HG03066 (cell line): Measurements from ENCODE around the gene SIX4.

ENCODE experiments used
- ATAC-seq: cut with Tn5 transposase; IDR thresholded peaks from one replicate; pipeline ENCODE4 v1.9.1; 2021; ENCODE audit warnings: low read depth; ENCODE audit not compliant: unreplicated experiment

The SIX4 gene

DNA sequence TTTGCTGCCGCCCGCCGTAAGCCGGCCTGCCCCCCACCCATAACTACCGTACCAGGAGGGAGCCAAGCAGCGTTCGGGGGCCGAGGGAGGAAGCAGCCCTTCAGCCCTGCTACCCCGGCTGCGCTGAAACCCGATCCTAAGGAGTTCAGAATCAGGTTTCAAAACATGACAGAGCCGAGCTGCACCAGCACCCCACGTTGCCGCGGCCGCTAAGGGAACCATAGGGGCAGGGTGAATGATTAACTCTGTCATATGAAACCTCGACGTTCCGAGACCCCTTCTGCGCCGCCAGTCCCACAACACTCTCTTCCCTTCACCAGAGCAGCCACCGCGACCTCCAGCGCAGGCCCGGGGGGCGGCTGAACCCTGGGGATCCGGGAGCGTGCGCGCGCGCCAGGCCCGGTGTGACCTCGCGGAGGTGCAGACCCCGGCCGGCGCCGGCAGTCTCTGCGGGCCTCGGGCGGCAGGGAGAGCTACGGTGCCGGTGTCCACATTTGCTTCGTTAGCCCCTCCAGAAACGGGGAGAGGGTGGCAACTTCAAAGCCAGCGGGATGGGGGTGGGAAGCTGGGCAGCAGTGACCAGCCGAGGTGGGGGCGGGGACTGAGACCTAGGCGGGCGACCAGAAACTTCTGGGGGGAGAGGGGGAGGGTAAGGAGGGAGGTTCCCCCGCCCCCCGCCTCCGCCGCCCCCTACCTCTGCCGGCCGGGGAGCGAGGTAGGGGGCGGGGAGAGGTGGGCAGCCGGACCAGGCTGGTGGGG, 1.6 kb downstream of the SIX4 start:
- ATAC-seq, result no peak

GRCh38 chr14:60722107-60722356, 2.1 kb downstream of the SIX4 start:
- ATAC-seq, result no peak

- ATAC-seq, result no peak
Observed at GRCh38 chr14:60721326-60722106, 2.6 kb downstream of the SIX4 start.

GRCh38 chr14:60720962-60721325, 3.2 kb downstream of the SIX4 start:
- no peak for ATAC-seq

DNA sequence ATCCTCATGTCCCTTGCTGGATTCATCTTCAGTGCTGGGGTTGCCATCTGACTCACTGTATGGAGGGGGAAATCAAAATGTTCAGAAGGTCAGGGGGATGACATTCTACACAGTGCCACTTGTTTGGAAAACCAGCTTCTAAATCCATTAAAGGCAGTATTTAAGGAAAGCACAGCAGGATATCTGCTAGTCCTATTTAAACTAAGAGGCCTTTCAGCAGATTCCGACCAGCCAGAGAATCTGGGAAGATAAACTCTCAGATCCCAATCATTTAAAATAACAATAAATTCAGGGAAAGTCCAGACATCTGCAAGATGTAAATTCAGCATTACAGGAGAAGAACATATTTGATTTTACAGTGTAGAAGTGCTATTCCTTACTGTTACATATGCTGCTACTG, 3.8 kb downstream of the SIX4 start:
- no peak for ATAC-seq

DNA sequence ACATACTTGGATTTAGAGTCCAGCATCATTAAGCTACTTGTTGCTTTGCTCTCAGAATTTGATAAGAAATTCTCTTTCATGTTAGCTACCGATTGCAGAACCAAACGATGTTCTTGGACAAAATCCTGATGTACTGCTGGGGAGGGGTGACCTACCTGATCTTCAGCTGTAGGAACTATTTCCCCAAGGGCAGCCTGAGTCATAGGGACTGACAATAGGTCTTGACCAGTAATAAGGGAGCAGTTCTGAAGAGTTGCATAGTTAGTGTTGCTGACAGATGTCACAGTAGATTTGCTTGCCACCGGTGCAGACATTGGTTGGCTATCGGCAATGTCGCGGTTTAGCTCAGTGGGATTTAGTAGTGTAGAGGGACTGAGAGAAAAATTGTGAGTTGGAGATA, 10.6 kb downstream of the SIX4 start:
- ATAC-seq, result no peak

GRCh38 chr14:60710494-60710893, 13.7 kb downstream of the SIX4 start:
- no peak for ATAC-seq

GRCh38 chr14:60707858-60708257, 16.3 kb downstream of the SIX4 start:
- ATAC-seq, result no peak

DNA sequence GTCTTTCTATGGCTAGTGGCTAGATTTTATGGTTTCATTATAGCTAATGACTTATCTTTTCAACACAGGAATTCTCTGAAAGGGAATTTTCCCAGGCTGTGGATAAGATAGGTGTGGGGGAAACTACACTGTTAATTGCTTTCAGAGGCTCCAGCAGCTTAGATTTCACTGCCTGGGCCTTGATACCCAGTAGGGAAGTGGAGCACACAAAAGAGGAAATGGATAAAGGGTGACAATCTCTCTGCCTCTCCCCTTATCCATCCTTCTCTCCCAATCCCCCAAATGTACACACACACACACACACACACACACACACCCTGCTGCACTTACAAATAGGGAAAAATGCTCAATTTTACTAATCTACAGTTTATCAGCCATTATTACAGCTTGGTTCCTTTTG, 19.1 kb downstream of the SIX4 start:
- no peak for ATAC-seq

GRCh38 chr14:60700598-60700997, 23.6 kb downstream of the SIX4 start:
- ATAC-seq, result no peak

DNA sequence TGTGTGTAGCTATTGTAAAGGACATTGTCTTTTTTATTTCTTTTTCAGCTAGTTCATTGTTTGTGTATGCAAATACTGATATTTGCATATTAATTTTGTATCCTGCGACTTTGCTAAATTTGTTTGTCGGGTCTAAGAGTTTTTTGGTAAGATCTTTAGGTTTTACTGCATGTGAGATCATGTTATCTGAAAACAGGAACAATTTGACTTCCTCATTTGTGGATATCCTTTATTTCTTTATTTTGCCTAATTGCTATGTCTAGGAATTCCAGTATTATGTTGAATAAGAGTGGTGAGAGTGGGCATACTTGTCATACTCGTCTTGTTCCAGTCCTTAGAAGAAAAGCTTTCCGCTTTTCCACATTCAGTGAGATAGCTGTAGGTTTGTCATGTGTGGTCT, 28.8 kb downstream of the SIX4 start:
- no peak for ATAC-seq

DNA sequence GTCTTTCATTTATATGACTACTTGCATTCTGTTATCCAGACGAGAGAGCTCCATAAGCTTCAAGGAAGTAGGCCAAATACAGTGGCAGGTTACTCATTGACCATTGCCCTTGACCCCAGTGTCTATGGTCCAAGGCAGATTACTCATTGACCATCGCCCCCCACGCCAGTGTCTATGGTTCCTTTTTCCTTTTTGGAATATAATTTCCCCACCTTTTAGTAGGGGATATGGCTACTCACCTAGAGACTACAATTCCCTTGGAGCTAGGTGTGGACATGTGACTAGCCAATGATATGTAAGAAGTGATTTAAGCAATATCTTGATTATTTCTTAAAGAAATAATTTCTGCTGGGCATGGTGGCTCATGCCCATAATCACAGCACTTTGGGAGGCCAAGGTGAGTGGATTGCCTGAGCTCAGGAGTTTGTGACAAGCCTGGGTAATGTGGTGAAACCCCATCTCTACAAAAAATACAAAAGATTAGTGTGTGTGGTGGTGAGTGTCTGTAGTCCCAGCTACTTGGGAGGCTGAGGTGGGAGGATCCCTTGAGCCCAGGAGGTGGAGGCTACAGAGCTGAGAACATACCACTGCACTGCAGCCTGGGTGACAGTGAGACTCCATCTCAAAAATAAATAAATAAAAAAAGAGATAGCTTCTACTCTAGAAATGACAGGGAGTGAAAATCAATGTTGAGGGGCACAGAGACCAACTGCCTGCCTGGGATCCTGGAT, 32.6 kb downstream of the SIX4 start:
- ATAC-seq, result no peak

DNA sequence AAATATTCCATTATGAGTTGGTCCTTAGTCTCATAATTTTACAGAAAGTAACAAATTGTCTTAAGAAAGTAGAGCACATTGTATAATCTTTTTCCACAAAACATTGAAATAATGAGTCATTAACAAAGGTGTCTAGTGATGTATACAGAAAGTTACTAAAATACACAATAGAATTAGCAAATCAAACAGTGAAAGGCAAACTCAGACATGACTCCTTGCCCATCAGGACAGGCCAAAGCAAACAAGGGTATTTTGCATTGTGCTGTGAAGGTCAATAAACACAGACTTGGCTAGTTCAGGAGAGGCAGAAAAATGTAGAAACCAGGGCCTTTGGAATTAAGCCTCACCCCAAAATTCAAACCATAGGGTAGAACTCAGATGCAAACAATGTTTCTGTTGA, 37.3 kb downstream of the SIX4 start:
- ATAC-seq, result no peak

GRCh38 chr14:60684203-60684602, 39.9 kb downstream of the SIX4 start:
- no peak for ATAC-seq

GRCh38 chr14:60681271-60681670, 42.9 kb downstream of the SIX4 start:
- ATAC-seq, result no peak

- no peak for ATAC-seq
Observed at GRCh38 chr14:60680511-60680910, 43.6 kb downstream of the SIX4 start.

DNA sequence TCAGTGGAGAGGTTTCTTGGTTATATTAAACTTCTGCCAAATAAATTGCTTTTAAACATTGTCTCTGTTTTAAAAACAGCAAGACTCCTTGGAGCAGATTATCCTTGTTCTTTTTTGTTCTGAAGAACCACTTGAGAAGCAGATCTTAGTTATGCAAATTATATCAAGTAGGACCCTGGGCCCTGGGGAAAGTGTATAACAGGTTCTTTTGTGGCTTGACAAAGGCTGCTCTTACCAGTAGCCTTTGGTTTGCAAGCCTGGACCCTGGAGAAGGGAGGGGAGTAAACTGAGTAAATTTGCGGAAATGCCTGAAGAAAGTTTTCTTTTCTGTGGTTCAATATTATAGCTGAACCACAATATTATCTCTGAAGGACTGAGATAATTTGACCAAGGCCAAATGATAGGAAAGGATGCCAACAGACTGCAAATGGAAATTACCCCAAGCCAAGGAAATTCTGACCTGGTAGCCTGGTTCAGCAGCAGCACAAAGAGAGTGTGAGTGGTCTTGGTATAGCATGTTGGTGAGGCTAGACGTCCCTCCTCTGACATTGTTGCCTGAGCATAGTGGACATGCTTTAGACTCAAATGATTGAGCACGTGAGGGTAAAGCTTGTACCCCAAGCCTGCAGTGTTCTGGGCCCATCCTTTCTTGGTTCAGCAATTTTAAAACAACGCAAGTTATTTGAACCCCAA, 44.4 kb downstream of the SIX4 start:
- no peak for ATAC-seq

- ATAC-seq, result no peak
Observed at GRCh38 chr14:60677701-60678100, 46.5 kb downstream of the SIX4 start.

DNA sequence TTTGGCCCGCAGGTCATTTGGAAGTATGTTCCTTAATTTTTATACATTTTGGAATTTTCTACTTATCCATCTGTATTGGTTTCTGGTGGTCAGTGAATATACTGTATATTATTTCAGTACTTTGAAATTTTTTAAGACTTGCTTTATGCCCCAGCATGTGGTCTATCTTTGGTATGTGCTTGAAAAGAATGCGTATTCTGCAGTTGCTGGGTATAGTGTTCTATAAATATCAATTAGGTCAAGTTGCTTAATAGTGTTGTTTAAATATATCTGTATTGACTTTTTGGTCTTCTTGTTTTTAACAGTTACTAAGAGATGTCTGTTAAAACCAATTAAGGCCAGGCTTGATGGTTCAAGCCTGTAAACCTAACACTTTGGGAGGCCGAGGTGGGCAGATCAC, 53.2 kb downstream of the SIX4 start:
- ATAC-seq, result no peak

DNA sequence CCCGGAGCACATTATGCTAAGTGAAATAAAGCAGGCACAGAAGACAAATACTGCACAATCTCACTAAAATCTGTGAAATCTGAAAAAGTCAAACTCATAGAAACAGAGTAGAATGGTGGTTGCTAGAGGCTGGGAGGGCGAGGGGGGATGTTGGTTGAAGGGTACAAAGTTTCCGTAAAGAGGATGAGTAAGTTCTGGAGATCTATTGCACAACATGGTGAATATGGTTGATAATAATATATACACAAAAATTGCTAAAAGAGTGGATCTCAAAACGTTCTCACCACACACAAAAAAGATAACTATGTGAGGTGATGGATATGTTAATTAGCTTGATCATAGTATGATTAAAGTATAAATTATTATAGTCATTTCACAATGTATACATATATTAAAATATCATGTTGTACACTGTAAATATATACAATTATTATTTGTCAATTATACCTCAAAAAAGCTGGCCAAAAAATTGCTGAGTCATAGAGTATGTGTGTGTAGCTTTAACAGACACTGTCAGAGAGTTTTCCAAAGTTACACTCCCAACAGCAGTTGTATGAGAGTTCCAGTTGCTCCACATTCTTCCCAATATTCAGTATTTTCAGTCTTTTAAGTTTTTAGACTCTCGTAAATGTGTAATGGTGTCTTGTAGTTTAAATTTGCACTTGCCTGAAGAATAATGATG, 55.6 kb downstream of the SIX4 start:
- ATAC-seq, result no peak

DNA sequence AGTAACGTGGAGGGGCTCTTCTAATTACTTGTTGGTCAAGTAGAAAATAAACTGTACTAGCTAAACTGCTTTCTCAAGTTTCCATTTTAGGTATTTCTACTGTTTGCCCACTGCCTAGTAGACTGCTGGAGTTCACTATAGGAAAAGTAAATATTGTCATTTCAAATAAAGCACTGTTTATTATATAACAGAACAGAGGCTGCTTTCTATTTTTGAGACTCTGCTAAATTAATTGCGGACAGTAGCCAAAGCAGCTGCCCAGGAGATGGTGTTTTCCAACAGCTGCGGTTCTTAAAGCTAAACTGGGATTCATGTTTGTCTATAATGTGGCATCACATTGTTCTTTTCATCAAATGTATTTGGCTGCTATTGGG, 59.0 kb downstream of the SIX4 start:
- ATAC-seq, result no peak
